Adrenal gland (tissue), 12 donors: ENCODE results near the gene ARID5B. TPM values are rescaled to one million over a fixed set of nuclear protein-coding genes. Genes with fewer than 3 reads are reported as not detected.
A peak's percentile ranks its signal among the peaks of the same experiment; 100 is the strongest.

ENCODE experiments used
- DNase-seq, 7 donors: peaks; one replicate each; pipeline ENCODE4 v3.0.0-alpha.2; 2019 to 2020
- H3K27ac ChIP-seq, 5 donors: fragments of 200-600 bp; sonication (generic) in 4 of 5; 1 replicate in 3 of 5; 2 replicates in 2 of 5; pipeline versions ENCODE4 v1.5.1 to v1.8.0; 2016 to 2020; ENCODE audit warnings: mild to moderate bottlenecking in 1 of 5
- H3K27me3 ChIP-seq: fragments of 200-600 bp; 2 replicates; pipeline ENCODE4 v1.8.0; 2021
- H3K36me3 ChIP-seq, 2 donors: fragments of 200-600 bp; replicated peaks in 1 of 2; 1 replicate in 1 of 2; 2 replicates in 1 of 2; pipeline versions ENCODE4 v1.5.1 to v1.8.0; 2018 to 2022
- H3K4me1 ChIP-seq, 2 donors: fragments of 200-600 bp; replicated peaks in 1 of 2; 1 replicate in 1 of 2; 2 replicates in 1 of 2; pipeline versions ENCODE4 v1.5.1 to v1.8.0; 2018 to 2021
- H3K4me3 ChIP-seq, 4 donors: fragments of 200-600 bp; sonication (generic) in 3 of 4; one replicate each; pipeline ENCODE4 v1.5.1; 2016 to 2018
- H3K9me3 ChIP-seq, 3 donors: fragments of 200-600 bp; sonication (generic) in 1 of 3; replicated peaks in 1 of 3; 1 replicate in 2 of 3; 2 replicates in 1 of 3; pipeline versions ENCODE4 v1.5.1 to v1.8.0; 2016 to 2021
- POLR2A ChIP-seq, 2 donors: fragments of 450-650 bp; IDR thresholded peaks; one replicate each; pipeline ENCODE4 v1.6.1; 2017; ENCODE audit warnings: antibody characterized with exemption in 2 of 2, mild to moderate bottlenecking in 2 of 2, moderate library complexity in 1 of 2
- WGBS, 4 donors: extraction: QIAGEN DNeasy Blood & Tissue Kit in 2 of 4; methylation state at CpG; one replicate each; pipeline versions ENCODE4 v1.1.5 to v1.1.7; 2013 to 2017; 5-methylcytosine and 5-hydroxymethylcytosine counted together
- intact Hi-C, 2 donors: fragments of 100-400 bp; cut with DNase I; formaldehyde crosslinking; loops; one replicate each; pipeline versions ENCODE4 v1.14.1 to v1.15.0; 2022 to 2023
- polyA plus RNA-seq, 3 donors: library from polyadenylated mRNA; stranded (reverse); fragments of 200-250 nt in 2 of 3; fragments of 350-450 nt in 1 of 3; fragmentation: Illumina TruSeq in 1 of 3; extraction: RNeasy Lipid Tissue Mini Kit (QIAGEN cat#74804) in 1 of 3; gene quantifications; one replicate each; pipeline ENCODE4 v1.2.3, GENCODE V29; 2013 to 2014
- total RNA-seq, 9 donors: library from RNA; depleted of rRNA in 4 of 9; stranded (reverse); fragments of >200 nt in 4 of 9; fragments of 120-200 nt in 1 of 9; fragmentation: NEBNext Ultra II Directional in 1 of 9; extraction: Animal tissue kit (Norgen Biotek cat#: 25700) in 1 of 9; gene quantifications; one replicate each; pipeline versions ENCODE4 v1.1.0 to v1.2.4, GENCODE V29; 2013 to 2023
- TF ChIP-seq, protein P1 (sequence below), 6 experiments: fragments of 450-650 bp in 4 of 6; fragments of 200-600 bp in 2 of 6; sonication (generic) in 1 of 6; IDR thresholded peaks; 1 replicate in 5 of 6; 2 replicates in 1 of 6; pipeline versions ENCODE4 v1.5.1 to v1.8.0; 2016 to 2021; ENCODE audit warnings: antibody characterized with exemption in 6 of 6, mild to moderate bottlenecking in 2 of 6, moderate library complexity in 1 of 6
- donor health status: healthy with polysubstance abuse.
- donor health status: Bipolar disorder and iron deficiency.
- donor health status: DM: yes; HTN: yes; CAD: no.
- donor health status: DM: no; HTN: no; CAD: no.
- donor health status: DM: no; HTN: no; CAD: no.
- donor health status: DM: yes; HTN: yes; CAD: no.

The ARID5B gene
- total and polyA plus RNA-seq, 12 donors: 5.7 to 42.4 (median 23.8) TPM

- 76 to 80% (median 77%) methylated on average over 5 of the region's 5 CpGs for WGBS, 4 donors
- intact Hi-C loops: no loop called here
- TF ChIP-seq POLR2A (IDR thresholded peaks at IDR 0.05): no peak
- TF ChIP-seq, protein P1, sequence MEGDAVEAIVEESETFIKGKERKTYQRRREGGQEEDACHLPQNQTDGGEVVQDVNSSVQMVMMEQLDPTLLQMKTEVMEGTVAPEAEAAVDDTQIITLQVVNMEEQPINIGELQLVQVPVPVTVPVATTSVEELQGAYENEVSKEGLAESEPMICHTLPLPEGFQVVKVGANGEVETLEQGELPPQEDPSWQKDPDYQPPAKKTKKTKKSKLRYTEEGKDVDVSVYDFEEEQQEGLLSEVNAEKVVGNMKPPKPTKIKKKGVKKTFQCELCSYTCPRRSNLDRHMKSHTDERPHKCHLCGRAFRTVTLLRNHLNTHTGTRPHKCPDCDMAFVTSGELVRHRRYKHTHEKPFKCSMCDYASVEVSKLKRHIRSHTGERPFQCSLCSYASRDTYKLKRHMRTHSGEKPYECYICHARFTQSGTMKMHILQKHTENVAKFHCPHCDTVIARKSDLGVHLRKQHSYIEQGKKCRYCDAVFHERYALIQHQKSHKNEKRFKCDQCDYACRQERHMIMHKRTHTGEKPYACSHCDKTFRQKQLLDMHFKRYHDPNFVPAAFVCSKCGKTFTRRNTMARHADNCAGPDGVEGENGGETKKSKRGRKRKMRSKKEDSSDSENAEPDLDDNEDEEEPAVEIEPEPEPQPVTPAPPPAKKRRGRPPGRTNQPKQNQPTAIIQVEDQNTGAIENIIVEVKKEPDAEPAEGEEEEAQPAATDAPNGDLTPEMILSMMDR (IDR thresholded peaks at IDR 0.05): no peak
Observed at GRCh38 chr10:62081341-62082270, 180.1 kb downstream of the ARID5B start.

GRCh38 chr10:62082271-62082656 is 180.8 kb downstream of the ARID5B start:
- no peaks in the 10 kb centered on the region for H3K9me3 ChIP-seq
- peak overlapping the region in 4 of 5 donors; percentile 24 to 82 (median 66) for H3K27ac ChIP-seq
- intact Hi-C loops: no loop called here
- 67 to 84% (median 75%) methylated on average over 1 of the region's 1 CpG for WGBS, 4 donors
- TF ChIP-seq POLR2A (IDR thresholded peaks at IDR 0.05): no peak
- TF ChIP-seq, protein P1 (IDR thresholded peaks at IDR 0.05): no peak
- DNase-seq: no peak
- peaks cover 0 to 16% of the 10 kb centered on the region in 2 donors for H3K36me3 ChIP-seq
- H3K4me1 ChIP-seq: peaks cover 20 to 56% of the 10 kb centered on the region in 2 donors
- no peaks in the 10 kb centered on the region for H3K27me3 ChIP-seq
- H3K4me3 ChIP-seq: no peak overlapping the region

More at GRCh38 chr10:62081341-62082270, 180.1 kb downstream of the ARID5B start:
- Histone ChIP-seq H3K4me3 (no peak overlapping the region), H3K36me3 (peaks cover 0 to 13% of the 10 kb centered on the region in 2 donors), H3K9me3 (no peaks in the 10 kb centered on the region), H3K27me3 (no peaks in the 10 kb centered on the region), H3K4me1 (peaks cover 20 to 62% of the 10 kb centered on the region in 2 donors), H3K27ac (peak overlapping the region in 2 of 5 donors; percentile 24 to 29)
- DNase-seq: no peak

GRCh38 chr10:62082729-62083411 is 181.4 kb downstream of the ARID5B start:
- no peaks in the 10 kb centered on the region for H3K27me3 ChIP-seq
- H3K4me3 ChIP-seq: no peak overlapping the region
- intact Hi-C loops: no loop called here
- H3K27ac ChIP-seq: peak overlapping the region; percentile 11 to 82 (median 66)
- H3K36me3 ChIP-seq: peaks cover 0 to 17% of the 10 kb centered on the region in 2 donors
- H3K4me1 ChIP-seq: peaks cover 20 to 49% of the 10 kb centered on the region in 2 donors
- H3K9me3 ChIP-seq: no peaks in the 10 kb centered on the region
- TF ChIP-seq, protein P1 (IDR thresholded peaks at IDR 0.05): no peak
- WGBS, 4 donors: 22 to 30% (median 28%) methylated on average over 7 of the region's 7 CpGs
- DNase-seq: peak in 2 of 7 donors; percentile 25 to 26
